ENCODE results near the gene SEC31A. TPM values are rescaled to one million over a fixed set of nuclear protein-coding genes. Genes with fewer than 3 reads are reported as not detected.
A peak's percentile ranks its signal among the peaks of the same experiment; 100 is the strongest.

SEC31A gene
- total and polyA plus RNA-seq, 8 donors, result 221 to 286 (median 251) TPM

DNA sequence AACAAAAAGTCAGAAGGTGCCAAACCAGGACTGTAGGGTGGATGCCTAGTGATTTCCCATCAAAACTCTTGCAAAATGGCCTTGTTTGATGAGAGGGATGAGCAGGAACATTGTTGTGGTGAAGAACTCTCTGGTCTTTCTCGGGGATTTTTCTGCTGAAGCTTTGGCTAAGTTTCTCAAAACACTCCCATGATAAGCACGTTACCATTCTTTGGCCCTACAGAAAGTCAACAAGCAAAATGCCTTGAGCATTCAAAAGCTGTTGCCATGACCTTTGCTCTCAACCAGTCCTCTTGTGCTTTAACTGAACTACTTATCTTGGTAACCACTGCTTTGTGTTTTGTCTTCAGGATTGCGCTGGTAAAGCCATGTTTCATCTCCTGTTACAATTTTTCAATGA, 3.0 kb upstream of the SEC31A start:
- Histone ChIP-seq H3K4me3 (no peak overlapping the region), H3K27me3 (no peaks in the 10 kb centered on the region), H3K4me1 (peaks cover 3 to 41% of the 10 kb centered on the region in 2 donors), H3K9me3 (no peaks in the 10 kb centered on the region), H3K27ac (no peak overlapping the region), H3K36me3 (peaks cover 0 to 42% of the 10 kb centered on the region in 2 donors)
- DNase-seq, result no peak
- intact Hi-C loops (cut with DNase I), result no loop called here
- TF ChIP-seq CTCF (IDR thresholded peaks at IDR 0.05), result no peak
- no peak for ATAC-seq

GRCh38 chr4:82892467-82892802, 1.5 kb upstream of the SEC31A start:
- TF ChIP-seq CTCF (IDR thresholded peaks at IDR 0.05), result no peak
- Histone ChIP-seq H3K4me3 (no peak overlapping the region), H3K27ac (no peak overlapping the region), H3K27me3 (no peaks in the 10 kb centered on the region), H3K36me3 (peaks cover 0 to 41% of the 10 kb centered on the region in 2 donors), H3K4me1 (peaks cover 0 to 39% of the 10 kb centered on the region in 2 donors), H3K9me3 (no peaks in the 10 kb centered on the region)
- ATAC-seq (no peak), DNase-seq (no peak)
- intact Hi-C loops (cut with DNase I), result no loop called here

DNA sequence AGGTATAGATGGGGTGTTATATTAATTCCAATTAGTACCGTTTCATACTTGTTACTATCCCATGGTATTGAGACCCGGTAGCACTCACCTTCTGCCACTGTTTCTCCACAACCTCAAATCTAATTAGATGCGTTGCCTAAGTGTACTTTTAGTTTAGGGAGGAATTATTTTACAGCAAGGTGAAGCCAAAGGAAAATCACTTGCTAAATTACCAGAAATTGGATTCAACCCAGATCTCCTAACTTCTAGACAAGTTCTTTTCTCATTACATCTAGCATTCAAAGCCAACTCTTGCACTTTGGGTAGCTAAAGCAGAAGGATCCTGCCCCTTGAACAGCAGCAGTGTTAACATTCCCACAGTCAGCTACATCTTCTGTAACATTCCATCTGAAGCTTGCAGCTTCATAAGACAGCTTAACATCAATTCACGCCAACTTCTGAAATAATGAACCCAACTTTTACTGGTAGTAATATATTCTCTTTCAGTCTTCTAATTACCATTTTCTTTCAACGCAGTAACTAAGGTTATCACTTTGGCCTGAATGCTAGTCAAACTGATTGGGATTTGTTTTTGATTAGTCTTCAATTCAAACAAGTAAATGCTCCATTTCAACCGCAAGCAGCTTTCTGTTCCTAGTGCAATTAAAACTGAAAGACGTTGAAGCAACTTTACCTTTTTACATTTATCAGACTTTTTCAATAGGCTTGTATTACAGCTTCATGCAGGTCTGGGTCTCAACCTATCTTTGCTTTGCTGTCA, 934 bp upstream of the SEC31A start:
- peak overlapping the region; percentile 95 to 98 for H3K27ac ChIP-seq
- H3K4me3 ChIP-seq, result peak overlapping the region; percentile 68 to 72
- H3K9me3 ChIP-seq, result no peaks in the 10 kb centered on the region
- H3K36me3 ChIP-seq, result peaks cover 0 to 35% of the 10 kb centered on the region in 2 donors
- peak; percentile 4 for ATAC-seq
- H3K27me3 ChIP-seq, result no peaks in the 10 kb centered on the region
- H3K4me1 ChIP-seq, result peaks cover 0 to 38% of the 10 kb centered on the region in 2 donors
- no peak for TF ChIP-seq CTCF (IDR thresholded peaks at IDR 0.05)
- intact Hi-C loops (cut with DNase I), result no loop called here
- DNase-seq, result no peak

- Histone ChIP-seq H3K27ac (peak overlapping the region; percentile 95 to 98), H3K4me3 (peak overlapping the region; percentile 68 to 72), H3K9me3 (no peaks in the 10 kb centered on the region), H3K36me3 (peaks cover 0 to 27% of the 10 kb centered on the region in 2 donors), H3K4me1 (peaks cover 7 to 46% of the 10 kb centered on the region in 2 donors), H3K27me3 (no peaks in the 10 kb centered on the region)
- ATAC-seq (peak; percentile 9), DNase-seq (no peak)
- intact Hi-C loops (cut with DNase I), result no loop called here
- TF ChIP-seq CTCF (IDR thresholded peaks at IDR 0.05), result no peak
Measured at GRCh38 chr4:82890528-82890900, 439 bp downstream of the SEC31A start.

GRCh38 chr4:82889287-82889686, 1.7 kb downstream of the SEC31A start:
- ATAC-seq, result no peak
- Histone ChIP-seq H3K4me3 (peak overlapping the region; percentile 68 to 72), H3K4me1 (peaks cover 10 to 47% of the 10 kb centered on the region in 2 donors), H3K27ac (peak overlapping the region in 1 of 2 donors; percentile 98), H3K27me3 (no peaks in the 10 kb centered on the region), H3K9me3 (no peaks in the 10 kb centered on the region), H3K36me3 (peaks cover 0 to 16% of the 10 kb centered on the region in 2 donors)
- intact Hi-C loops (cut with DNase I), result no loop called here
- no peak for TF ChIP-seq CTCF (IDR thresholded peaks at IDR 0.05)
- DNase-seq, result no peak

All from left lung (tissue), 10 donors.